HEK293 (cell line): ENCODE measurements around the gene KIFAP3.
"Not testable (repeated sequence)": the region's sequence is repeated elsewhere in the genome, so short reads cannot be mapped to it uniquely, and the experiment has no call there.

Experiments
- BCL6B ChIP-seq: fragments of 450-650 bp; formaldehyde crosslinking; IDR thresholded peaks from 2 replicates; pipeline ENCODE4 v1.5.1; 2017; ENCODE audit warnings: missing biosample characterization, missing genetic modification characterization
- ZNF624 ChIP-seq: fragments of 450-650 bp; formaldehyde crosslinking; IDR thresholded peaks from 2 replicates; pipeline ENCODE4 v1.5.1; 2017; ENCODE audit warnings: missing biosample characterization, missing genetic modification characterization

GRCh38 chr1:170003270-170003835 lies 71.1 kb downstream of the KIFAP3 start:
- not testable (repeated sequence) for TF ChIP-seq BCL6B, ZNF624 (tag by site-specific recombination)
